ENCODE results near the gene KCNMA1.

KCNMA1 gene

DNA sequence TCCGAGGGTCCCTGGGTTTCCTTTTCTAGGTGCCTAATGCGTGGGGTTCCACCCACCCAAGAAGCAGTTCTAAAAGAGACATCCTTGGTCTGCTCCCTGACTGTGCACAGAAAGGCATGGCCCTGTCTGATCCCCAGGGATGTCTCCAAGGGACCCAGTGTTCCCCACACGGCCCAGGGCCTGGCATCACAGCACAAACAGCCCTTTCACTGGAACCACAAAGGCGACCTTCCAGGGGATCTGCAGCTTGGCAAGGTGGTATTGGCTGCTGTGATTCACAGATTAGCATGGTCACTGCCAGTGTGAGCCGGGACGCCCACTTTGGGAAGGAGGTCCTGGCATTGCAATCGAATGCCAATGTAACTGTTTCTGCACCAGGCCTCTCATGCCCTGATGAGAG, 6.4 kb downstream of the KCNMA1 start:
- no peak for DNase-seq

- no peak for DNase-seq
These were observed 7.1 kb downstream of the KCNMA1 start for GRCh38 chr10:77630507-77630848.

GRCh38 chr10:77629775-77630506, 7.7 kb downstream of the KCNMA1 start:
- DNase-seq = peak; percentile 50

- no peak for DNase-seq
These were observed 8.5 kb downstream of the KCNMA1 start for GRCh38 chr10:77628906-77629730.

- DNase-seq = no peak
These were observed 11.2 kb downstream of the KCNMA1 start for GRCh38 chr10:77626266-77626935.

DNA sequence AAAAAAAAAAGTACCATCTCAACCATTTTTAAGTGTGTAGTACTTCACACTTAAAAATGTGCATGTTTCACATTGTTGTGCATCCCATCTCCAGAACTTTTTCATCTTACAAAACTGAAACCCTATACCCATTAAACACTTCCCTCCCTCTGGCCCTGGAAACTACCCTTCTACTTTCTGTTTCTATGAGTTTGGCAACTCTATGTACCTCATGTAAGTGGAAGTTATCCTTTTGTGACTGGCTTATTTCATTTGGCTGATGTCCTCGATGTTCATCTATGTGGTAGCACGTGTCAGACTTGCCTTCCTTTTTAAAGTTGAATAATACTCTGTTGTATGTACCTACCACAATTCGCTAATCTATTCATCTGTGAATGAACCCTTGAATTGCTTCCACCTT, 12.2 kb downstream of the KCNMA1 start:
- DNase-seq = no peak

DNA sequence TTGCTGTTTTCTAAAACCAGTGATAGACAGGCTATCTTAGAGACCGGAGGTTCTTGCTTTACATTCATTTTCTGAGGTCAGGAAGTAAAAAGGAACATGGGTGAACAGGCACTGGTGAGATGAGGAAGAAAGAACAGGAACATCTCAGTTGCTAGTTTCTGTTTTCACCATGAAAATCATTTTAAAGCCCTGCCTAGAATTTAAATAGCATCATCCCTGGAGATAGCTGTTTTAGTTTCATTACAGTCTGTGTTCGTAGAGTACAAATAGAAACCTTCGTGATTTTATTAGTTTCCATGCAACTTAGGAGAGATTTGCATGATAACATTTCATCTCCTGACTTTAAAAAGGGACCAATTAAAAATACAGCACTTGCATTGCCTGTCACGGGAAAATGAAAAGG, 14.7 kb downstream of the KCNMA1 start:
- DNase-seq = no peak

GRCh38 chr10:77620731-77621130, 16.9 kb downstream of the KCNMA1 start:
- DNase-seq = no peak

DNA sequence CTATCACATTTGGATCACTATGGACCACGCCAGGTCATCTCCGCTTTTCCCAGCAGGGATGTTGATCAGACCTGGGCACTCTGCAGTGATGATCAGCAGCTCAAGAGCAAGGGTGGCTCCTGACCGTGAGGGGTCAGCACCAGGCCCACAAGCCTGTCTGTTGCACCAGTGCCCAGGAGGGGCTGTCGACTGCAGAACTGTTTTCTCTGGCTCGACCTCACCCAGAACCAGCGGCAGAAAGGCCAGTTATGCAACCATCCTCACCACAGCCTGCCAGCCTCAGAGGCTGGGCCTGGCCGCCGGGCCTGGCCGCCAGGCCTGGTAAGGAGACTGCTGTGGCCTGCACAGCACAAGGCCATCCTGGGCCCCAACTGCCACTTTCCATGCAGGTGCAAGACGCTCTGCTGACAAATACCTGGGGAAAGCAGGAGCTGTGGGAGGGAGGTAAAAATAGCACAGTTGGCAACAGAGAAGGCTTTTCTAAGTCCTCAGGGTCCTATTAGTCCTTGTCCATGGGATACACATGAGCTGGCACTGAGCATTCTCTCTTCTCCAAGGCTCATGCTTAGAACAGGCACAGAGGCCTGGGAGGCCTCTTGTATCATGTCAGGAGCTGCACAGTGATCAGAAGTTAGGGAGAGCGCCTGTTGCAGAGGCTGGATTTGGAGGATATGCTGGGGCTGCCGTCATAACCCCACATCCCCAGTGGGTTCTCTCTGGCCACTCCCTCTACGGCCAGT, 17.5 kb downstream of the KCNMA1 start:
- DNase-seq = no peak

GRCh38 chr10:77618117-77618516, 19.5 kb downstream of the KCNMA1 start:
- DNase-seq = no peak

- no peak for DNase-seq
These were observed 20.8 kb downstream of the KCNMA1 start for GRCh38 chr10:77616766-77617165.

DNA sequence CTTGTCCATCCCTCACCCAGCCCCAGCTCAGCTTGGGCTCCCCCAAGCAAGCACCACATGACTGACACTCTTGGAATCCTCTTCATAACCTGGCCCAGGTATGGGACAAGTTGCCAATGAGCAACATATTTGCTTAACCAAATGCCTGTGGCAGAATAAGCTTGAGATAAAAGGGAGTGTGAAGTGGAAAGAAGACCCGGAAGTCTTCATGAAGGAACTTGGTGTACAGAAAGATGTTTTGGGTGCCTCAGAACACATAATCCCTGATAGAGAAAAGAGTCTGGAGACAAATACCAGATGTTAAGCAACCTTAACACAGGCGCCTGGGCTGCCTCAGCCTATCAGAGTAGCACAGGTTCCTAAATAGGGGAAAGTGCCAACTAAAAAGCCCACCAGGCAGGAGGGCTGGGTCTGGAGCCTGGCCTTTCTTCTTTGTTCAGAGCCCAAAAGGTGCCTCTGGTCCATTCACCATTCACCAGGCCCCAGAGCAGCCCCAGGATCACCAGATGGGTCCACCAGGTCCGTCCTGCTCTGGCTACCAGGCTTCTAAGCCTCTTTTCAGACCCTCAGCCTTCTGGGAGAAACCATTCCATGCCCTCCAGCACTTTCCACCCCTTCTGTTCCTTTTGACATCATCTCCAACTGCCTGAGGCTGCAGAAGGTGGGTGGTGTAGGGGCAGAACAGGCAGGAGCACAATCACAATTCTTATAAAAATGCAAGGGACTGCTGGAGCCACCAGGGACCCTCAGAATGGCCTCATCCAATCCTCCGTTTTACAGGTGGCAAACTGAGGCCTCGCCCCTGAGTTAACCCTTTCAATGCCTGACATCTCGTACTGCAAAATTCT, 22.6 kb downstream of the KCNMA1 start:
- DNase-seq = no peak

- no peak for DNase-seq
These were observed 24.0 kb downstream of the KCNMA1 start for GRCh38 chr10:77613476-77614130.

DNA sequence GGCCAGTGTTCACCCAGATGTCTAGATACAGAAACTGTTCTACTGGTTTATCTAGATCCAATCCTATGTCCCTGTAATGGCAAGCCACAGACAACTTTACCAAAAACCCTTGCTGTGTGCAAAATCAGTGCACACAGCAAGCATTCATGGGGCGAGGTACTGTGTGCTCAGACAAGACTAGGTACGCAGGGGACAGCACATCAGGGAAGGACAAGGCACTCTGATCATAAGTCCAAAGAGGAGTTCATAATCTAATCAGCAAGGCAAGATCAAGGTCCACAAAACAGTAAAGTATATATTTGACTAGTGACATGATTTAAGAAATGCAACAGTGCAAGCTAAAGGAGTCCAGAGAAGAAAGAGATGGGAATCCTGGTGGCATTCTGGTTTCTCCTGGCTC, 25.9 kb downstream of the KCNMA1 start:
- no peak for DNase-seq

GRCh38 chr10:77611221-77611620, 26.4 kb downstream of the KCNMA1 start:
- DNase-seq = no peak

DNA sequence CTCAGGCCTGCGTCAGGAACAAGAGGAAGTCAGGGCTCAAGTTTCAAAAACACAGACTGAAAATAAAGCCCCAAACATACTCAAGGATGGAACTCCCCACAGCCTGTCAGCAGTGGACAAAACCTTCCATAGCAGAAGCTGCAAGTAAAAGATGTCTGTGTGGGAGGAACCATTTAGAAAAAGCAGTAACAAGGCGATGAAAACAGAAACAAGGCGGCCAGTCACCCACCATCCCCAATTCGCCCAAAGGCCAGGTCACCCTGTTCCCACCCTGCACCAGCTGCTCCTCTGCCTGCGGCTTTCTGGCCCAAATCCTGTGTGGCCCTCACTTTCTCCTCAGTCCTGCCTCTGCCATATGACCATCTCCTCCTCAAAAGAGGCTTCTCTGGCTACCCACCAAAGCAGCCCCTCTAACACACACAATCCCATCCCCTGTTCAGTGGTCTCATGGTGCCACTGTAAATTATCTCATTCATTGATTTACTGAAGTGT, 27.8 kb downstream of the KCNMA1 start:
- peak; percentile 29 for DNase-seq

DNA sequence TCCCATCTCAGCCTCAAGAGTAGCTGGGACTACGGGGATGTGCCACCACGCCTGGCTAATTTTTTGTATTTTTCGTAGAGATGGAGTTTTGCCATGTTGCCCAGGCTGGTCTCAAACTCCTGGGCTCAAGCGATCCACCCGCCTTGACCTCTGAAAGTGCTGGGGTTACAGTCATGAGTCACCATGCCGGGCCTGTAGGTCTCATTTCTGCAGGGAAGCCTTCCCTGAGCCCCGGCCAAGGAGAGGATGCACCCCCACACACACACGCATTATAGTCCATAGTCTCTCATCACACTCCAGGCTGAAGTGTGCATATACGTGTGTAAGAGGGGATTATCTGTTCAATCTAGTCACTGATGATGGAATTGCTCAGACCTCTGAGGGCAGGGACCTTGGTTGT, 29.3 kb downstream of the KCNMA1 start:
- no peak for DNase-seq

GRCh38 chr10:77606751-77607150, 30.9 kb downstream of the KCNMA1 start:
- DNase-seq = no peak

GRCh38 chr10:77605466-77605865, 32.1 kb downstream of the KCNMA1 start:
- DNase-seq = peak; percentile 69

DNA sequence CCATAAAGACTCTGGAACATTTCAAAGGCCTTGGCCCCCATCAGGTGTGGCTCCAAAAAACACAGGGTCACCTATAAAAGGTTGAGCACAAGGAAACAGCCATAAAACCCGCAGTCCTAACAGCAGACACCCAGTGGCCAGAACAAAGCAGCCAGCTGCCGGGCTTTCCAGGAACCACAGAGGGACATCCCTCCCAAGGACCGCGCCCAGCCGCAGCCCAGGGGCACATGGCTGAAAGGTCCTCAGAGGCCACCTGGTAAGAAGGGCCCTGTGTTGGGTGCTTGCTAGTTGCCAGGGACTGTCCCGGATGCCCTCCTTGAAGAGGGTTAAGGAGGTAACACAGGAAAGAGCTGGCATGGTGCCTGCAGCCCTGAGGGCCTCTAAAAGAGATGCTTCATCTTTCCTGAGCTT, 32.7 kb downstream of the KCNMA1 start:
- no peak for DNase-seq

- DNase-seq = no peak
These were observed 33.5 kb downstream of the KCNMA1 start for GRCh38 chr10:77604063-77604462.
